ENCODE results near the gene UBE2R2.

The UBE2R2 gene

DNA sequence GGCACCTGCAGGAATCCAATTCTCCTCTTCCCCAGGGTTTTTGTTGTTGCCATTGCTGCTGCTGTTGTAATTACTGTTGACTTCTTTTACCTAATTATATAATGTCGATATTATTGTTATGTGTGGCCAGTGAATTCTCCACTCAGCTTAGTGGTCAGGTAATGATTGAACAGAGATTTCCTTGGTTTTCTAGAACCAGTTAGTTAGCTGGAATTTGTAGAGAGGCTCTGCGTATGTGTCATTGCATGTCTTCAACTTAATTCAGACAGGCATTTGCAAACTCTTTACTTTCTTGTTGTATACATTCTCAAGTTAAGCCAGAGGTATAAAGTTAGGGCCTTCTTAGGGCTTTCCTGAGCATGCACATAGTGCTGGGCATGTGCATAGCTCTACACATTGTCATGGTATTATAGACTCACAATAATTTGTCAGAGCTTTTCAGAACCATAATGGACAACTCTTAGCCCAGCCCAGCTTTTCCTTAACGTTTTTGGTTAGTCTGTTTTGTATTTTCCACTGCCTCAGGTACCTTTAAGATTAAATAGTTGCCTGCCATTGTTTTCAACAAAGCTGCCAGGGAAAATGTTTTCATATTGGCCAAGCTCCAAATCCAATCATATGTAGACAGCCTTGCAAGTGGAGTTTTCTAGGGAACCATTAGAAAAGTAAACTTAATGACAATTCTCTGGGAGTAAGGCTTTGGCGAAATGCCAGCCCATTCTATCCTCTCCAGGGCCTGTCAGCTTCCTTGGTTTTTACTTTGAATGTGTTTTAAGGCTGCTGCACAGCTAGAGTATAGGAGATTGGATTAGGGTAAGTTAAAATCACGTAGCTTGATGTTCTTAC is 68.1 kb downstream of the UBE2R2 start:
- DNase-seq (ENCODE audit: low read depth), result no peak

GRCh38 chr9:33885948-33886347 is 69.0 kb downstream of the UBE2R2 start:
- DNase-seq (ENCODE audit: low read depth), result no peak

GRCh38 chr9:33893861-33894260 is 76.9 kb downstream of the UBE2R2 start:
- DNase-seq (ENCODE audit: low read depth), result no peak

DNA sequence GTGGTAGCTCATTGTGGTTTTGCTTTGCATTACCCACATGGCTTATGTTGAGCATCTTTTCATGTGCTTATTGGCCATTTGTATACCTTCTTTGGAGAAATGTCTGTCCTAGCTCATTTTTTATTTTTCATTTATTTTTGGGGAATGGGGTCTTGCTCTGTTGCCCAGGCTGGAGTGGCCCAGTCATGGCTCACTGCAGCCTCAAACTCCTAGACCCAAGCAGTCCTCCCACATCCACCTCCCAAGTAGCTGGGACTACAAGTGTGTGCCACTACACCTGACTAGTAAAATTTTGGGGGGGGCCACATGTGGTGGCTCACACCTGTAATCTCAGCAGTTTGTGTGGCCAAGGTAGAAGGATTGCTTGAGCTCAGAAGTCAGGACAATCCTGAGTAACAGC is 77.4 kb downstream of the UBE2R2 start:
- no peak for DNase-seq (ENCODE audit: low read depth)

- no peak for DNase-seq (ENCODE audit: low read depth)
Observed at GRCh38 chr9:33903157-33903780, 86.3 kb downstream of the UBE2R2 start.

DNA sequence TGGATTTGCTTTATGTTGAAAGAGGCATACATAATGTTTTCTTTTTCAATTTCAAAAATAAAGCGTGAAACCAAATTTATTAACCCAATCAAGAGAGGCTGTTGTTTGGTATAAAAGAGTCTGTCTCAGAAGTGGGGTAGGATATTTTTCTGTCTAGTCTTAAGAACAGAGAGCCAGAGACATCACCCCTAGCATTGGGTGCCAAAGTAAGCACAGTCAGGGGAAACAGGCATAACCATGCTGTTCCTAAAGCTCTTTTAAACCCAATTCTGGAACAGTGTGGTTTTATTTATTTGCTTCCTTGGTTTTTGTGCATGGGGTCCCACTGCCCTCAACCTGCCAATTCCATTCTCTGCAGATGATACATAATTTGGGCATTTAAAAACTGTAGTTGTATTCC is 88.2 kb downstream of the UBE2R2 start:
- no peak for DNase-seq (ENCODE audit: low read depth)

DNA sequence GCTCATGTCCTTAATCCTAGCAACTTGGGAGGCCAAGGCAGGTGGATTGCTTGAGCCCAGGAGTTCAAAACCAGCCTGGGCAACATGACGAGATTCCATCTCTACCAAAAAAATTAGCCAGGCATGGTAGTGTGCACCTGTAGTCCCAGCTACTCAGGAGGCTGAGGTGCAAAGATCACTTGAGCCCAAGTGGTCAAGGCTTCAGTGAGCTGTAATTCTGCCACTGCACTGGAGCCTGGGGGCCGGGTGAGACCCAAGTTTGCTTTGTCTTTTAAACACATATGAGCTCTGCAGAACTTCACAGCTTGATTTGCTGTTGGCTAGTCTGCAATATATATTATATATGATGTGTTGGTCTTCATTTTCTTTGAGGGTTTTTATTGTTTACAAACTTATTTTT is 89.8 kb downstream of the UBE2R2 start:
- DNase-seq (ENCODE audit: low read depth), result no peak

- DNase-seq (ENCODE audit: low read depth), result no peak
Observed at GRCh38 chr9:33907347-33907746, 90.4 kb downstream of the UBE2R2 start.

DNA sequence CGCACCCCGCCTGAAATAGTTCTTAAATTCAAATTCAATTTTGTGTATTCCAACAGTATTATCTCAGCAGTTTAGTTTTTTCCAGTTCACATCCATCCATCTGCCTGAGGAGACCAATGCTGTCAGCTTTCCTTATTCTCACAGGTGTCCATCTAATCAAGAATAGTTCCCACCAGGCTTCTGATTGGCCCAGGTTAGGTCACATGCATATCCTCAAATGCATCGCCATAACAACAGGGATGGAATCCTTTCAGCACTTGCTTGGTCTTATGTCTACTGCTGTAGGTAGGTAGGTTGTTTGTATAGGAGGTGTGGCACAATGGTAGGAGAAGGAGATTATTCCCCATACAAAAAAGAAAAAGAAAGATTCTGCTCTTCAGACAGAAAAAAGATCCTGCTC is 91.2 kb downstream of the UBE2R2 start:
- no peak for DNase-seq (ENCODE audit: low read depth)

GRCh38 chr9:33908749-33909148 is 91.8 kb downstream of the UBE2R2 start:
- DNase-seq (ENCODE audit: low read depth), result no peak

DNA sequence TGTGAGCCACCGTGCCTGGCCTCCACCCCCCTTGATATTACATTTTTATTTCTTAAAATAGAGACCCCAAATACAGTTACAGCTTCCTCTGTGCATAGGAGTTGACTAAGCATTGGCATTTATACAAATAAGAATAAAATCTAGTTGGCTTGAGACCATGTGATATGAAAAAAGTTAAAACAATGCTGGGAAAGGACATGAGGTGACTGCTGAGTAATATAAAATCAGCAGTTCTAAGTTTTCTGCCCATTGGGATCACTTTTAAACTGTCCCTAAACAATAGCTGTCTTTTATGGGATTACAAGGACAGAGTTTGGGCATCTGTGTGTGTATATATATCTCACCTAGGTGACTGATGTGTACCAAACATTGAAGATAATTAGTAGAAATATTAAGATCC is 96.6 kb downstream of the UBE2R2 start:
- no peak for DNase-seq (ENCODE audit: low read depth)

- DNase-seq (ENCODE audit: low read depth), result no peak
Observed at GRCh38 chr9:33914887-33915628, 98.1 kb downstream of the UBE2R2 start.

GRCh38 chr9:33917036-33917435 is 100.1 kb downstream of the UBE2R2 start:
- DNase-seq (ENCODE audit: low read depth), result no peak

GRCh38 chr9:33919276-33919897 is 102.4 kb downstream of the UBE2R2 start:
- no peak for DNase-seq (ENCODE audit: low read depth)

DNA sequence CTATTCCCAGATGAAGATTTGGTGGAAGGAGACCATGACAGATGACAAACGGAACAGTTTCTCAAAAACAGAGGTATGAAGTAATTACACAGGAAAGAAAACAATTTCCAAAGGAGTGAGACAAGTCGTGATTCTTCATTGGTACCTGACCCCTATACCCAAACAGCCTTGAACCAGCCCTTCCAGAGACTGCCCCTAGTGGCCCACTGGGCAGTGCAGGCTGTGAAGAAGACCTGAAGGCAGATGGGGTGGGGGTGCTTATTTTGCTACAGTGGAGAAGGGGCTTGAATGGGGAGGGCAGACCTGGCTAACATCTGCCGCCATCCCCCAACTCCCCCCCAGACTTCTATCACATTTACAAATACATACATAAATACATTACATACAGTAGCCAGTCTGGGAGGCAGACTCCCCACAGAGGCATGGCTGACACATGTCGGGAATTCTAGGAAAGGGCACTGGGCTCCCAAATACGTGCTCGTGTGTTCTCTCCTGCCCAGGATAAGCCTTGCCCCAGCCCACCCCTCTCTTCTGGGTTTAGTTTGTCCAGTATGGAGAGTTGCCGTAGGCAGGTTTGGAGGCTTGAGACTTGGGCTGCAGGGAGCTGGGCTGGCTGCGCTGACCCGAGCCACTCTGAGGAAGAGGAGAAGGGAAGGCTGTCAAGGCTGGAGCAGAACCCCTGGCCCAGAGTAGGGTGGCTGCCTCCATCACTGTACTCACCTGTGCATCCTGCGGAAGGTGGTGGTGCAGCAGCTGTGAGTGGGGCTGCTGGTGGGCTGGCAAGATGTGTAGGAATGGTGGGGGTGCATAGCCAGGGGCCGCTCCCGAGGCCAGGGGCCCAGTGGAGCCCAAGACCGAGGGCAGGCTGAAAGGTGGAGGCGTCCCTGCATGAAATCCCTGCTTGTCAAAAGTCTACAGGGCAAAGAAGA is 105.3 kb downstream of the UBE2R2 start:
- no peak for DNase-seq (ENCODE audit: low read depth)

DNA sequence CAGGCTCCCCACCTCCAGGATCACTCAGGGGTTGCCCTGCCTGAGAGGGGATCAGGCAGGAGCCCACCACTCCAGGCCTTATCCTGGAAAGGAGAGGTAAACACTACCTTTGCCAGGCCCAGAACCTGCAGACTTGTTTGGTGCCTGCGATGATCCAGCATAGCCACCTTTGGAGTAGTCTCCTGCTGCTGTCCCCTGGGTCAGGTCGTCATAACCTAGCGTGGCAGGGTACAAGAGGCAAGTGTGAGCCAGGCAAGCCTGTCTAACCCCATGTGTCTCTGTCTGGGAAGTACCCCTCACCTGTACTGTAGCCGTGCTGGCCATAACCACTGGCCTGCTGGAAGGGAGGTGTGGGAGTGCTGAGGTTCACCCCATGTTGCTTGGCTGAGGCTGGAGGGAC is 106.1 kb downstream of the UBE2R2 start:
- no peak for DNase-seq (ENCODE audit: low read depth)

- DNase-seq (ENCODE audit: low read depth), result no peak
Observed at GRCh38 chr9:33923998-33924701, 107.2 kb downstream of the UBE2R2 start.

DNA sequence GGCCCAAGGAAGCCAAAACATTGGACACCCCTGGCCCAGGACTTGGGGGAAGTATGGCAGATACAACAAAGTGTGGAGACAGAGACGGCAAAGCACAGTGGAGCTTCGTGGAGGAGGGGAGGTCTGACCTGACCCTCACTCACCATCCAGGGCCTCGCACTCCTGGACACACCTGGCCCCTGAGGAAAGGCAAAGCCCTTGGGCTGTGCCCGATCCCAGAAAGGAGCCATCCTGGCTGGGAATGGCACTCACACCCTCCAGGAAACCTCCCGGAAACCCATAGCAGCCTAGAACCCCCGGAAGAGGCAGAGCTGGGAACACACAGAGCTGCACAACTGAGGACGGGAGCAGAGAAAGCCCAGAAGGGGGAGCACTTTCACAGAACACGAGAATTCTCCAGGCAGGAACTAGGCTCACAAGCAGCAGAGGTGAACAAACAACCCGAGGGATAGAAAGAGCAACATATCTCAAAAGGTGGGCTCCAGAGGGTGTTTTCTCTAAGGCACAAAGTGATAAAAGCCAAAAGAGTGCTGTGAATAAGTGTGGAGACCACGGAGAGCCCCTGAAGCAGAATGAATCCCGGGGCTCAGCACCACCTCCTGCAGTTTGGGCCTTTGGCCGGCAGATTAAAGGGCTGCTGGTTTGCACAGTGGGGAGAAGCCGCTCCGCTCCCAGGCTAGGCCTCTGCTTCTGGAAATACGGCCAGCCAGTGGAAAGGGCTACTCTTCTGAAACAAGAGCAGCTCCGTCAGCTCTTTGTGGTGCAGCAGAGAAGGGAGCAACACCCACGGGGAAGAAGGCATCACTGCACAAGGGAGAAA is 108.2 kb downstream of the UBE2R2 start:
- DNase-seq (ENCODE audit: low read depth), result peak; percentile 33

- DNase-seq (ENCODE audit: low read depth), result no peak
Observed at GRCh38 chr9:33926746-33927485, 110.0 kb downstream of the UBE2R2 start.
